ENCODE results near the gene SOX6.

Gene SOX6

GRCh38 chr11:16177688-16178087 is 178.7 kb downstream of the SOX6 start:
- H3K27ac ChIP-seq (ENCODE audit: low read length) = no peak overlapping the region
- H3K27me3 ChIP-seq (ENCODE audit: control insufficient read depth, insufficient read depth, low read length) = no peaks in the 10 kb centered on the region
- no peak for DNase-seq (ENCODE audit: low read depth, low spot score)
- no peaks in the 10 kb centered on the region for H3K36me3 ChIP-seq (ENCODE audit: control insufficient read depth, insufficient read depth, low read length)
- H3K4me3 ChIP-seq (ENCODE audit: low read length) = no peak overlapping the region
- no peaks in the 10 kb centered on the region for H3K9me3 ChIP-seq (ENCODE audit: control insufficient read depth, insufficient read depth, low read length)
- WGBS (ENCODE audit: insufficient coverage, insufficient read length) = no CpG with 5 or more reads among the region's 3 CpGs
- H3K4me1 ChIP-seq (ENCODE audit: control insufficient read depth, insufficient read depth, low read length) = no peaks in the 10 kb centered on the region

DNA sequence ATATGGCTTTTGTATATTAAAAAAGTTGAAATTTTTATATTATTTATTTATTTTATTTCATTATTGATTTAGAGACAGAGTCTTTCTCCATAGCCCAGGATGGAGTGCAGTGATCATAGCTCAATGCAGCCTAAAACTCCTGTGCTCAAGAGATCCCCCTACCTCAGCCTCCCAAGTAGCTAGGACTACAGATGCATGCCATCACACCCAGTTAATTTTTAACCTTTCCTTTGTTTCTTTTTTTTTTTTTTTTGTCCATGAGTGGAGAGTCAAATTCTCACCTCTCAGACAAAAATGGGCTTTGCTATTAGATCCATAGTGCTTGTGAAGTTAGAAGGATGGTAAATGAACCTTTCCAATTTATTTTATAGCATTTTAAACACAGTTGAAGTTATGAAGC is 182.5 kb downstream of the SOX6 start:
- H3K4me1 ChIP-seq (ENCODE audit: control insufficient read depth, insufficient read depth, low read length) = 0 out of 2 replicates have a peak, but pooled peaks cover 1% of the 10 kb centered on the region
- no peak overlapping the region for H3K4me3 ChIP-seq (ENCODE audit: low read length)
- no peaks in the 10 kb centered on the region for H3K36me3 ChIP-seq (ENCODE audit: control insufficient read depth, insufficient read depth, low read length)
- no peak overlapping the region for H3K27ac ChIP-seq (ENCODE audit: low read length)
- no peak for DNase-seq (ENCODE audit: low read depth, low spot score)
- H3K27me3 ChIP-seq (ENCODE audit: control insufficient read depth, insufficient read depth, low read length) = no peaks in the 10 kb centered on the region
- no peaks in the 10 kb centered on the region for H3K9me3 ChIP-seq (ENCODE audit: control insufficient read depth, insufficient read depth, low read length)

DNA sequence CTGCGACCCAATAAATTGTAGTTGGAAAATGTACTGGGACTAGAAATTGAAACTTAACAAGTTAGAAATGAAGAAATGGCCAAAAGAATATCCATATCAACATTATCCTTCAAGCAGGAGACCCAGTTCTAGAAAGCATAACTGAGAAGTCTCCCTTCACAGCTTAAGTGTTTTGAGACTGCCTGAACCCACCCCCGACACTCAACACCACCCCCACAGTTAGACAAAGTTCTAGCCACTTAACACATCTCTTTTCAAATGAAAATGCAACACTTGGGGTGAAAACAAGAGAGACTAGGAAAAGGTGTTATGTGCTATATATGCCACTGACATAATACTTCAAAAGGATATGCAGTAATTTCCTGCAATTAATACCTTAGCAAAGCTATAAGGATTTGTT is 184.5 kb downstream of the SOX6 start:
- Histone ChIP-seq H3K4me1 (ENCODE audit: control insufficient read depth, insufficient read depth, low read length) (0 out of 2 replicates have a peak, but pooled peaks cover 1% of the 10 kb centered on the region), H3K36me3 (ENCODE audit: control insufficient read depth, insufficient read depth, low read length) (no peaks in the 10 kb centered on the region), H3K4me3 (ENCODE audit: low read length) (no peak overlapping the region), H3K27ac (ENCODE audit: low read length) (no peak overlapping the region), H3K27me3 (ENCODE audit: control insufficient read depth, insufficient read depth, low read length) (no peaks in the 10 kb centered on the region), H3K9me3 (ENCODE audit: control insufficient read depth, insufficient read depth, low read length) (no peaks in the 10 kb centered on the region)
- no peak for DNase-seq (ENCODE audit: low read depth, low spot score)
- no CpG with 5 or more reads among the region's 2 CpGs for WGBS (ENCODE audit: insufficient coverage, insufficient read length)

GRCh38 chr11:16169956-16170847 is 186.1 kb downstream of the SOX6 start:
- H3K27ac ChIP-seq (ENCODE audit: low read length) = no peak overlapping the region
- no peak overlapping the region for H3K4me3 ChIP-seq (ENCODE audit: low read length)
- H3K36me3 ChIP-seq (ENCODE audit: control insufficient read depth, insufficient read depth, low read length) = no peaks in the 10 kb centered on the region
- H3K9me3 ChIP-seq (ENCODE audit: control insufficient read depth, insufficient read depth, low read length) = no peaks in the 10 kb centered on the region
- WGBS (ENCODE audit: insufficient coverage, insufficient read length) = no CpG with 5 or more reads among the region's 7 CpGs
- H3K27me3 ChIP-seq (ENCODE audit: control insufficient read depth, insufficient read depth, low read length) = no peaks in the 10 kb centered on the region
- no peak for DNase-seq (ENCODE audit: low read depth, low spot score)
- 0 out of 2 replicates have a peak, but pooled peaks cover 1% of the 10 kb centered on the region for H3K4me1 ChIP-seq (ENCODE audit: control insufficient read depth, insufficient read depth, low read length)

- DNase-seq (ENCODE audit: low read depth, low spot score) = no peak
- Histone ChIP-seq H3K4me3 (ENCODE audit: low read length) (no peak overlapping the region), H3K27me3 (ENCODE audit: control insufficient read depth, insufficient read depth, low read length) (no peaks in the 10 kb centered on the region), H3K4me1 (ENCODE audit: control insufficient read depth, insufficient read depth, low read length) (0 out of 2 replicates have a peak, but pooled peaks cover 1% of the 10 kb centered on the region), H3K9me3 (ENCODE audit: control insufficient read depth, insufficient read depth, low read length) (no peaks in the 10 kb centered on the region), H3K27ac (ENCODE audit: low read length) (no peak overlapping the region), H3K36me3 (ENCODE audit: control insufficient read depth, insufficient read depth, low read length) (no peaks in the 10 kb centered on the region)
Observed at GRCh38 chr11:16169541-16169940, 186.8 kb downstream of the SOX6 start.

GRCh38 chr11:16167706-16168487 is 188.4 kb downstream of the SOX6 start:
- WGBS (ENCODE audit: insufficient coverage, insufficient read length) = no CpG with 5 or more reads among the region's 3 CpGs
- H3K27ac ChIP-seq (ENCODE audit: low read length) = no peak overlapping the region
- no peaks in the 10 kb centered on the region for H3K36me3 ChIP-seq (ENCODE audit: control insufficient read depth, insufficient read depth, low read length)

DNA sequence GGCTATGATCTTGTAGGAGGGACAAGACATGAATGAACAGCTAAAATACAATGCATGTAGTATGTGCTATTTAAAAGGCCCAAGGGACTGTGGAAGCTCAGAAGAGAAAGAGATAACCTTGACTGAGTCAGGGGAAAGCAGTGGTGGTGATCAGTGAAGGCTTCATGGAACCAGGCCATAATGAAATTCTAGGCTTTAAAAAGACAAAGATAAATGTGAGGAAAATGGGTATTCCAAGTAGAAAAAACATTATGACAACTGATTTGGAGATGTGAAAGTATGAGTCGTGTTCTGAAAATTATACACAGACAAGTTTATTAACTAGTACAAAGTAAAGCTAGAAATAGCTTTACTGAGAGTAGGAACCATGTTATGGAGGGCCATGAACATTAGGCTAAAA is 189.8 kb downstream of the SOX6 start:
- H3K9me3 ChIP-seq (ENCODE audit: control insufficient read depth, insufficient read depth, low read length) = no peaks in the 10 kb centered on the region
- 0 out of 2 replicates have a peak, but pooled peaks cover 1% of the 10 kb centered on the region for H3K4me1 ChIP-seq (ENCODE audit: control insufficient read depth, insufficient read depth, low read length)
- no CpG with 5 or more reads among the region's 1 CpG for WGBS (ENCODE audit: insufficient coverage, insufficient read length)
- no peaks in the 10 kb centered on the region for H3K27me3 ChIP-seq (ENCODE audit: control insufficient read depth, insufficient read depth, low read length)
- DNase-seq (ENCODE audit: low read depth, low spot score) = no peak
- H3K4me3 ChIP-seq (ENCODE audit: low read length) = no peak overlapping the region
- H3K36me3 ChIP-seq (ENCODE audit: control insufficient read depth, insufficient read depth, low read length) = no peaks in the 10 kb centered on the region
- no peak overlapping the region for H3K27ac ChIP-seq (ENCODE audit: low read length)

More at GRCh38 chr11:16167706-16168487, 188.4 kb downstream of the SOX6 start:
- H3K4me3 ChIP-seq (ENCODE audit: low read length) = no peak overlapping the region
- H3K9me3 ChIP-seq (ENCODE audit: control insufficient read depth, insufficient read depth, low read length) = no peaks in the 10 kb centered on the region
- 0 out of 2 replicates have a peak, but pooled peaks cover 1% of the 10 kb centered on the region for H3K4me1 ChIP-seq (ENCODE audit: control insufficient read depth, insufficient read depth, low read length)
- no peaks in the 10 kb centered on the region for H3K27me3 ChIP-seq (ENCODE audit: control insufficient read depth, insufficient read depth, low read length)
- no peak for DNase-seq (ENCODE audit: low read depth, low spot score)

GRCh38 chr11:16160146-16160545 is 196.2 kb downstream of the SOX6 start:
- DNase-seq (ENCODE audit: low read depth, low spot score) = no peak
- Histone ChIP-seq H3K27me3 (ENCODE audit: control insufficient read depth, insufficient read depth, low read length) (no peaks in the 10 kb centered on the region), H3K36me3 (ENCODE audit: control insufficient read depth, insufficient read depth, low read length) (no peaks in the 10 kb centered on the region), H3K9me3 (ENCODE audit: control insufficient read depth, insufficient read depth, low read length) (no peaks in the 10 kb centered on the region), H3K27ac (ENCODE audit: low read length) (no peak overlapping the region), H3K4me3 (ENCODE audit: low read length) (no peak overlapping the region), H3K4me1 (ENCODE audit: control insufficient read depth, insufficient read depth, low read length) (no peaks in the 10 kb centered on the region)
- no CpG with 5 or more reads among the region's 1 CpG for WGBS (ENCODE audit: insufficient coverage, insufficient read length)

DNA sequence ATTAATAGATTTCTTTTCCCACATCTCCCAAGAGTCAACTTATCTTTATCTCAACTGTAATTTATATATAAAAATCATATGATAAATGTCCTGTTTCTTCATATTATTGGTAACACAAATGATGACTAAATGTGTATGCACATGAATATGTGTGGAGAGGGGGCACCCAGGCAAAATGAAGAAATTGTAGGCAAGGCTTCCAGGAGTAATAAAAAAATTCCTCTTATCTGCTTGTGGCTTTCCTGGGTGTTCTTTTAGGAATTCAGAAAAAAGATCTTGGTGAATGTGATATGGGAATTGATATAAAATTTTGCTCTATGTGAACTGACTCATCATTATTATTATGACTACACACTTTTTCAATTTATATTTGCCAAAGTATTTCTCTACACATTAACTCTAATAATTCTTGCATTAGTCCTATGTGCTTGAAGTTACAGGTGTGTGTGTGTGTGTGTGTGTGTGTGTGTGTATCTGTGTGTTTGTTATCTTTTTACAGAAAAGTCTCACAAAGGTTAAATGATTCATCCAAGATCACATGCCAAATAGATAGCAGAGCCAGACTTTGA is 197.8 kb downstream of the SOX6 start:
- no peaks in the 10 kb centered on the region for H3K4me1 ChIP-seq (ENCODE audit: control insufficient read depth, insufficient read depth, low read length)
- H3K27me3 ChIP-seq (ENCODE audit: control insufficient read depth, insufficient read depth, low read length) = no peaks in the 10 kb centered on the region
- no peak for DNase-seq (ENCODE audit: low read depth, low spot score)
- no peak overlapping the region for H3K27ac ChIP-seq (ENCODE audit: low read length)
- no peaks in the 10 kb centered on the region for H3K36me3 ChIP-seq (ENCODE audit: control insufficient read depth, insufficient read depth, low read length)
- no peaks in the 10 kb centered on the region for H3K9me3 ChIP-seq (ENCODE audit: control insufficient read depth, insufficient read depth, low read length)
- no peak overlapping the region for H3K4me3 ChIP-seq (ENCODE audit: low read length)

DNA sequence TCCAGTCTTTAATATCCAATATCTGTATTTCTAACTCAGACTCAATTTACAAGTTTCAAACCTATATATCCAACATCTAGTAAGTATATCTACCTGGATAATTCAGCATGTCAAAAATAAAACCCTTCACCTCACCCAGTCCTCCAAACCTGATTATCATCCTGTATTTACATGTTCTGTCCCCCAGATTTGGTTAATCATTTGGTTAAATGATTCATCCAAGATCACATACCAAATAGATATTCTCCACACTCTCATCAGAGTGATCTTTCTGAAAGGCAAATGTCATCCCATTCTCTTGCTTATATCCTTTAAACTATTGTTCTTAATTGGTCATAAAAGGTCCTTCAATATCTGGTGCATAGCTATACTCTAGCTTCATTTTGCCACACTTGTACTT is 199.0 kb downstream of the SOX6 start:
- DNase-seq (ENCODE audit: low read depth, low spot score) = no peak
- Histone ChIP-seq H3K4me1 (ENCODE audit: control insufficient read depth, insufficient read depth, low read length) (no peaks in the 10 kb centered on the region), H3K27me3 (ENCODE audit: control insufficient read depth, insufficient read depth, low read length) (no peaks in the 10 kb centered on the region), H3K4me3 (ENCODE audit: low read length) (no peak overlapping the region), H3K9me3 (ENCODE audit: control insufficient read depth, insufficient read depth, low read length) (no peaks in the 10 kb centered on the region), H3K27ac (ENCODE audit: low read length) (no peak overlapping the region), H3K36me3 (ENCODE audit: control insufficient read depth, insufficient read depth, low read length) (no peaks in the 10 kb centered on the region)
